ENCODE results near the gene ZNF672.

The ZNF672 gene

GRCh38 chr1:248861616-248862015 lies 23.6 kb downstream of the ZNF672 start:
- TF ChIP-seq CTCF (IDR thresholded peaks at IDR 0.05; ENCODE audit: insufficient read depth, missing control alignments), result no peak
- FAIRE-seq (no peak), DNase-seq (ENCODE audit: insufficient read length, low spot score) (no peak)

- FAIRE-seq, result no peak
- DNase-seq (ENCODE audit: insufficient read length, low spot score), result no peak
- no peak for TF ChIP-seq CTCF (IDR thresholded peaks at IDR 0.05; ENCODE audit: insufficient read depth, missing control alignments)
Observed at GRCh38 chr1:248862695-248862997, 24.6 kb downstream of the ZNF672 start.

- TF ChIP-seq CTCF (IDR thresholded peaks at IDR 0.05; ENCODE audit: insufficient read depth, missing control alignments), result no peak
- FAIRE-seq, result no peak
- peak; percentile 82 for DNase-seq (ENCODE audit: insufficient read length, low spot score)
Observed at GRCh38 chr1:248862998-248863881, 25.2 kb downstream of the ZNF672 start.

- TF ChIP-seq CTCF (IDR thresholded peaks at IDR 0.05; ENCODE audit: insufficient read depth, missing control alignments), result no peak
- DNase-seq (ENCODE audit: insufficient read length, low spot score), result no peak
- FAIRE-seq, result no peak
Observed at GRCh38 chr1:248871837-248872401, 33.9 kb downstream of the ZNF672 start.

DNA sequence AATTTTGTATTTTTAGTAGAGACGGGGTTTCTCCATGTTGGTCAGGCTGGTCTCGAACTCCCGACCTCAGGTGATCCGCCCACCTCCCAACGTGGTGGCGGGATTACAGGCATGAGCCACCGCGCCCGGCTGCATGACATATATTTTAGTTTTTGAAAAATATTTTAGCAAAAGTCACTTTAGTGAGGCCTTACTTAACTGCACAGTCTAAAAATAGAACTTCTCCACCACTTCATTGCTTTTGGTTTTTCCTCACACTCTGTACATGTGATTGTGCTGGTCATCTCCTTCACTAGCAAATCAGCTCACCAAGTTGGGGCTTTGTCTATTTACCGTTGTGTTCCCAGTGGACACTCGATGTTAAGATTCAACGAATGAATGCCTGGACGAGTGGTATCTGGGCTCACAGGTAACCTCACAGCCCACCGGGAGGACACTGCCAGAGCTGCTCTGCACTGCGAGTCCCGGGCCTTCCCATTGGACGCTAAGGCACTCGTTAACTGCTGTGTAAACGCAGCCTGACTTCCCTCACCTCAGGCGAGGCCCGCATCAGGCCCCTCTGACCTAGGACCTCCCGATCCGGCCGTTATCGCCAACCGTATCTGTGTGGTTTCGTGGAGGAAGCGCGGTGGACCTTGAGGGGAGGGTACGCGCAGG lies 34.9 kb downstream of the ZNF672 start:
- TF ChIP-seq CTCF (IDR thresholded peaks at IDR 0.05; ENCODE audit: insufficient read depth, missing control alignments), result no peak
- FAIRE-seq (no peak), DNase-seq (ENCODE audit: insufficient read length, low spot score) (no peak)

- no peak for TF ChIP-seq CTCF (IDR thresholded peaks at IDR 0.05; ENCODE audit: insufficient read depth, missing control alignments)
- no peak for FAIRE-seq
- DNase-seq (ENCODE audit: insufficient read length, low spot score), result no peak
Observed at GRCh38 chr1:248873409-248873992, 35.5 kb downstream of the ZNF672 start.
